ENCODE results near the gene TSC2.
"Not testable (repeated sequence)": the region's sequence is repeated elsewhere in the genome, so short reads cannot be mapped to it uniquely, and the experiment has no call there.

Gene TSC2

GRCh38 chr16:2124694-2125444, 77.1 kb downstream of the TSC2 start:
- DNase-seq: not testable (repeated sequence)

DNA sequence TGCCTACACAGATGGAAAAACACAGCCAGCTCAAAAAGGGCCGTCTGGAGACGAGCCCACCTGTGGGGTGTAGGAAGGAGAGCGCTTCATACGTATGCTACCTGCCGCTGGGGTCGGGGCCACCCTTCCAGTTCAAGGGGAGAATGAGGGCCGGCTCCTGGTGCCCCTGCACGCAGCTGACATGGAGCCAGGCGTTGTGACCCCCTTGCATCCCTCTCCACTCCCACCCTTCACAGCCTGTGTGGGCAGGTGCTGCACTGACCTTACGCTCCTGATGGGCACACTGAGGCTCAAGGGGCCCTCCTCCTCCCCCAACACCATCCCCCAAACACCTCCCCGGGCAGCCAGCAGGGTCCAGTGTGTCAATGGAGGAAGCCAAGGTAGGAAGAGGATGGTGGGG, 77.8 kb downstream of the TSC2 start:
- not testable (repeated sequence) for DNase-seq

- DNase-seq: not testable (repeated sequence)
Observed at GRCh38 chr16:2126161-2126743, 78.5 kb downstream of the TSC2 start.

DNA sequence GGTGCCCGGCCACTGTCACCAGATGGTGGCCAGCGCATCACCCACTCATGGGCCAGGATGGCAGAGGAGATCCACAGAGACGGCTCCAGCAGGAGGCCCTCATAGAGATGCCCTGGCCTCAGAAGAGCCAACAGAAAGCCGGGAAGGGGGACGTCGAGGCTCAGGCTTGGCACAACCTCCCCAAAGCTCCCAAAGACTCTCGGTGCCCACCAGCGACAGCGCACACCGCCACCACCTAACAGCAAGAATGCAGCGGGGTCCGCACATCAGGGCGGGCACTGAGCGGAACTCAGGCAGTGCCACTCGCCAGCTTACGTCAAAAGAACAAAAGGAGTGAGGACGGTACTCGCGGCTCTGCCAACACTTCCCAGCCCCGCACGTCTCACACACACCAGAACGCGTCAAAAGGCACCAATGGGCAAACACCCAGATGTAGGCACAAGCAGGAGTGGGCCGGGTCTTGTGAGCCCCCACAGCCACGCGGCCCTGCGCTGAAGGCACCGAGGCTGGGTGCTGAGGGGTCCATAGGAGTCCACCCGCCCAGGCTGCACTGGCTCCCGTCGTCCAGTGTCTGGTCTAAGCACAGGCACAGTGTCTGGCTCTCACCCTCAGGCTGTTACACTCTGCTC, 79.3 kb downstream of the TSC2 start:
- not testable (repeated sequence) for DNase-seq

GRCh38 chr16:2127630-2128280, 80.0 kb downstream of the TSC2 start:
- not testable (repeated sequence) for DNase-seq

- not testable (repeated sequence) for DNase-seq
Observed at GRCh38 chr16:2129251-2129650, 81.5 kb downstream of the TSC2 start.

DNA sequence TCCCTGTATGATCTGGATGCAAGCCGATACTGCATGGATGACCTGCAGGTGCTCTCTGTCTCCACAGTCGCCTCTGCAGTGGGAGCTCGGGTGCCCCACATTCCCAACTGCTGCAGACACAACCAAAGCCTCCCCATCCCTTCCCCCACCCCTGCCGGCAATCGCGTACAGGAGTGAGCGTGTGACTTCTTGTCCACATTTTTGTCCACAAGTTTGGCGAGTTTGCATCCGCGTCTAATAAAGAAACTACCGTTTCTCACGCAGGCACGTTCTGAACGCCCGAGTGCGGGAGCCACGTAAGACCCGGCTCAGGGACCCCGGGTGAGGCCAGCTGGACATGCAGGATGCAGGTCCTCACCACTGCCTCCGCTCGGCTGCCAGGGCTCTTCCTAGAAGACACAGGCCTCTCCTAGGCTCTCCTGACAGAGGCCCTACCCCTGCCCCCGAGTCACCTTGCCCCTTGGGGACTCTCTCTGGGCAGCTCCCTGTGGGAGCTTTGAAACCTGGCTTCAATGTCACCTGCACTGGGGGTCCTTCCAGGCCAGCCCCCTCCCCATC, 82.2 kb downstream of the TSC2 start:
- not testable (repeated sequence) for DNase-seq

DNA sequence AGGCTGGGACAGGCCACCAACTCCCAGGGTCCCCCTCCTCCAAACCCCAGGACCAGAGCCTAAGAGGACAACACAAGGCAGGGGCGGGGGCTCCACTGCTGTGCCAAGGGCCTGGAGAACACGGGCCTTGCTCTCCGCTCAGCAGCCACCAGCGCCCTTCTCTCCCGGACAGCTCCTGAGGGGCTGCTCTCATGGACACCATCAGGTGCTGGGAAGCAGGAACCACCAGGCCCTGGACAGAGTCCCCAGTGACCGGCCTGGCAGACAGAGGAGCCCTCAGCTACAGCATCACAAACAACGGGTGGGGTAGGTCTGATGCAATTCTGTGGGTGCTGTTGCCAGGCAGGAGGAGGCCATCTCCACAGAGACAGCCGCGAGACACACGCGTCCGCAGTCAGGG, 86.0 kb downstream of the TSC2 start:
- not testable (repeated sequence) for DNase-seq

GRCh38 chr16:2135071-2135470, 87.3 kb downstream of the TSC2 start:
- not testable (repeated sequence) for DNase-seq

DNA sequence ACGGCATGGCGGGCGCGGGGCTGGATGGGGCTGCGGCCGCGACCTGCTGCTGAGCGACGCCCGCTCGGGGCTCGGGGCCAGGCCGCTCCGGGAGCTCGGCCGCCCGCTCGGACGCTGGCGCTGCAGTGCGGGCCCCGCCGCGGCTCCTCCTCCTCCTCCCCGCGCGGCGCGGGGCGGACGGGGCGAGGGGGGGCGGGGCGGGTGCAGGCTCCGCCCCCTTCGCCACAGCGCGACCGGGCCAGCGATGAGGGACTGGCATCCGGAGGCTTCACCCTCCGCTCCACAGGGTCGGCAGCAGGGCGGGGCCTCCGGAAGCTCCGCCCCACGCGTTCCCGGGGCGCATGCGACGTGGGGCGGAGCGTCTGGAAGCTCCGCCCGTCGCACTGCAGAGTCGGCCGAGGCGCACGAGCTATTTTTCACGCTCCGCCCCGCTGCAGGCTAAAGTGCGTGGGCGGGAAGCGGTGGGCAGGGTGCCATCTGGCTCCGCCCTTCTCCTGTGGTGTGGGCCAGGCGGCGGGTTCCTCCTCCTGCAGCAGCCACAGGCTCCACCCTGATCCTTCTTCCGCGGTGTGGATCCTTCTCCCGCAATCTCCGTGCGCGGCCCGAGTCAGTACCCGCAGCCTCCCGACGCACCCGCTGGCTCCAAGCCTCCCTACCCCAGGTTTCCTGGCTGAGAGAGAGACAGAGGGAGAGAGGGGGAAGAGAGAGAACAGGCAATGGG, 88.1 kb downstream of the TSC2 start, which contains the start of gene PKD1:
TSS of gene PKD1 (minus strand) at position 129 of the 721 bp plus-strand sequence. CDS start 209 bp downstream, outside the sequence.
- not testable (repeated sequence) for DNase-seq

Measured in cortex of kidney (tissue), 1 donor.